ENCODE data around the gene OTUD5. TPM values are rescaled to one million over a fixed set of nuclear protein-coding genes. Genes with fewer than 3 reads are reported as not detected.

The OTUD5 gene
- polyA plus RNA-seq, 3 donors, result 8.4 to 75.0 (median 12.4) TPM

- Histone ChIP-seq H3K4me1 (ENCODE audit: control insufficient read depth in 1 of 2, insufficient read depth in 2 of 2, low read length in 2 of 2) (peaks cover 0 to under 1% of the 10 kb centered on the region in 2 donors), H3K27ac (ENCODE audit: low read depth in 1 of 2, low read length in 2 of 2) (no peak overlapping the region), H2AFZ (ENCODE audit: insufficient read depth, low read depth, low read length, poor library complexity, severe bottlenecking) (no peak overlapping the region), H4K20me1 (ENCODE audit: insufficient read depth, low read length) (peaks cover 16% of the 10 kb centered on the region), H3K9ac (ENCODE audit: insufficient read depth, low read length, poor library complexity, severe bottlenecking) (no peak overlapping the region), H3K4me2 (replicated peaks; ENCODE audit: extremely low read depth, low read length, poor library complexity, severe bottlenecking) (no peak overlapping the region), H3K79me2 (ENCODE audit: insufficient read depth, low read length) (peaks cover 5% of the 10 kb centered on the region), H3K36me3 (replicated peaks in 1 of 2; ENCODE audit: control insufficient read depth in 1 of 2, insufficient read depth in 2 of 2, low read length in 2 of 2) (peaks cover 34 to 66% of the 10 kb centered on the region in 2 donors), H3K27me3 (ENCODE audit: control insufficient read depth in 2 of 2, insufficient read depth in 2 of 2, low read length in 2 of 2) (no peaks in the 10 kb centered on the region), H3K4me3 (replicated peaks in 1 of 3; ENCODE audit: low read depth in 2 of 3, low read length in 3 of 3) (no peak overlapping the region), H3K9me3 (replicated peaks in 1 of 2; ENCODE audit: control insufficient read depth in 1 of 2, insufficient read depth in 1 of 2, low read length in 2 of 2) (no peaks in the 10 kb centered on the region)
- H3K4me3 Mint-ChIP-seq, result no peak overlapping the region
- peaks cover 0 to 4% (median 0%) of the 10 kb centered on the region in 7 donors for H3K9me3 Mint-ChIP-seq
- DNase-seq, result no peak
- H3K4me1 Mint-ChIP-seq, result no peaks in the 10 kb centered on the region
- TF ChIP-seq, protein P1, sequence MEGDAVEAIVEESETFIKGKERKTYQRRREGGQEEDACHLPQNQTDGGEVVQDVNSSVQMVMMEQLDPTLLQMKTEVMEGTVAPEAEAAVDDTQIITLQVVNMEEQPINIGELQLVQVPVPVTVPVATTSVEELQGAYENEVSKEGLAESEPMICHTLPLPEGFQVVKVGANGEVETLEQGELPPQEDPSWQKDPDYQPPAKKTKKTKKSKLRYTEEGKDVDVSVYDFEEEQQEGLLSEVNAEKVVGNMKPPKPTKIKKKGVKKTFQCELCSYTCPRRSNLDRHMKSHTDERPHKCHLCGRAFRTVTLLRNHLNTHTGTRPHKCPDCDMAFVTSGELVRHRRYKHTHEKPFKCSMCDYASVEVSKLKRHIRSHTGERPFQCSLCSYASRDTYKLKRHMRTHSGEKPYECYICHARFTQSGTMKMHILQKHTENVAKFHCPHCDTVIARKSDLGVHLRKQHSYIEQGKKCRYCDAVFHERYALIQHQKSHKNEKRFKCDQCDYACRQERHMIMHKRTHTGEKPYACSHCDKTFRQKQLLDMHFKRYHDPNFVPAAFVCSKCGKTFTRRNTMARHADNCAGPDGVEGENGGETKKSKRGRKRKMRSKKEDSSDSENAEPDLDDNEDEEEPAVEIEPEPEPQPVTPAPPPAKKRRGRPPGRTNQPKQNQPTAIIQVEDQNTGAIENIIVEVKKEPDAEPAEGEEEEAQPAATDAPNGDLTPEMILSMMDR (IDR thresholded peaks at IDR 0.05), result no peak
- intact Hi-C loops (cut with micrococcal nuclease), result no loop called here
- WGBS (ENCODE audit: insufficient coverage), result 88% methylated on average over 3 of the region's 8 CpGs
- peaks cover 0 to 3% (median 0%) of the 10 kb centered on the region in 3 donors for H3K27me3 Mint-ChIP-seq (ENCODE audit: low read depth in 3 of 3)
- peak overlapping the region in 1 of 7 donors; percentile 73 for H3K27ac Mint-ChIP-seq
- H3K36me3 Mint-ChIP-seq, result peaks cover 35 to 53% of the 10 kb centered on the region in 2 donors
Observed at GRCh38 chrX:48904180-48904579, 53.2 kb downstream of the OTUD5 start.

DNA sequence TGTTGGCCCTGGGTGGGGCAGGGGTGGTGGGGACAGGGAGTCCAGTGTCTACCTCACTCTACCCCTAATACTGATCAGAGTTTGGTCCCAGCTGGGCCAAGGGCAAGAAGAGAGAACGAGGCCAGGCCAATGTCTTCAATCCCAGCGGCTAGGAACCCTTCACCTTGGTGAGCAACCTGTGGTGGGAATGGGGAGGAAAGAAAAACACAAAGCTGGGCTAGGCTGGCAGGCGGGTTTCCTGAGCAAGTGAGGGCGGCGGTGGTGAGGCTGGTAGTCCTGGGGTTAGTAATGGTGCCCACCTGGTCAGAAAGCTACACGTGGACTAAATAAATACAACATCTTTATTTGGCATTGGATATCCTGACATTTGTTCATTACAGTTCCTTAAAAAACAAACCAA, 54.1 kb downstream of the OTUD5 start:
- H3K4me3 ChIP-seq (replicated peaks in 1 of 3; ENCODE audit: low read depth in 2 of 3, low read length in 3 of 3), result no peak overlapping the region
- Mint-ChIP-seq H3K9me3 (peaks cover 0 to 12% (median 0%) of the 10 kb centered on the region in 7 donors), H3K4me1 (peaks cover 3% of the 10 kb centered on the region), H3K36me3 (peaks cover 35 to 50% of the 10 kb centered on the region in 2 donors), H3K27ac (peak overlapping the region in 2 of 7 donors; percentile 8 to 55), H3K4me3 (no peak overlapping the region), H3K27me3 (ENCODE audit: low read depth in 3 of 3) (no peaks in the 10 kb centered on the region)
- no peak for DNase-seq
- TF ChIP-seq, protein P1 (IDR thresholded peaks at IDR 0.05), result no peak
- no peak overlapping the region for H2AFZ ChIP-seq (ENCODE audit: insufficient read depth, low read depth, low read length, poor library complexity, severe bottlenecking)
- H3K79me2 ChIP-seq (ENCODE audit: insufficient read depth, low read length), result peaks cover 14% of the 10 kb centered on the region
- H3K9me3 ChIP-seq (replicated peaks in 1 of 2; ENCODE audit: control insufficient read depth in 1 of 2, insufficient read depth in 1 of 2, low read length in 2 of 2), result no peaks in the 10 kb centered on the region
- no peak overlapping the region for H3K27ac ChIP-seq (ENCODE audit: low read depth in 1 of 2, low read length in 2 of 2)
- H3K4me1 ChIP-seq (ENCODE audit: control insufficient read depth in 1 of 2, insufficient read depth in 2 of 2, low read length in 2 of 2), result peaks cover 8 to 10% of the 10 kb centered on the region in 2 donors
- no peak overlapping the region for H3K9ac ChIP-seq (ENCODE audit: insufficient read depth, low read length, poor library complexity, severe bottlenecking)
- WGBS (ENCODE audit: insufficient coverage), result no CpG with 5 or more reads among the region's 6 CpGs
- H3K4me2 ChIP-seq (replicated peaks; ENCODE audit: extremely low read depth, low read length, poor library complexity, severe bottlenecking), result no peak overlapping the region
- peaks cover 25% of the 10 kb centered on the region for H4K20me1 ChIP-seq (ENCODE audit: insufficient read depth, low read length)
- H3K36me3 ChIP-seq (replicated peaks in 1 of 2; ENCODE audit: control insufficient read depth in 1 of 2, insufficient read depth in 2 of 2, low read length in 2 of 2), result peaks cover 34 to 67% of the 10 kb centered on the region in 2 donors
- intact Hi-C loops (cut with micrococcal nuclease), result no loop called here
- no peaks in the 10 kb centered on the region for H3K27me3 ChIP-seq (ENCODE audit: control insufficient read depth in 2 of 2, insufficient read depth in 2 of 2, low read length in 2 of 2)

All from CD14-positive monocyte (primary cell).